ENCODE results near the gene KIAA1755.

Gene KIAA1755

GRCh38 chr20:38180781-38181180, 79.8 kb downstream of the KIAA1755 start:
- Histone ChIP-seq H3K36me3 (ENCODE audit: control insufficient read depth, insufficient read depth, low read length) (no peaks in the 10 kb centered on the region), H3K27me3 (ENCODE audit: control insufficient read depth, insufficient read depth, low read length) (no peaks in the 10 kb centered on the region), H3K4me3 (ENCODE audit: low read depth, low read length) (no peak overlapping the region), H3K9ac (no peak overlapping the region), H3K4me2 (ENCODE audit: low read length) (no peak overlapping the region), H3K9me3 (ENCODE audit: control insufficient read depth, low read length) (no peaks in the 10 kb centered on the region), H3K79me2 (no peaks in the 10 kb centered on the region), H2AFZ (no peak overlapping the region), H3K27ac (no peak overlapping the region), H3K4me1 (no peaks in the 10 kb centered on the region)
- no peak for TF ChIP-seq CTCF (IDR thresholded peaks at IDR 0.05)

- Histone ChIP-seq H3K27ac (no peak overlapping the region), H3K79me2 (no peaks in the 10 kb centered on the region), H3K27me3 (ENCODE audit: control insufficient read depth, insufficient read depth, low read length) (no peaks in the 10 kb centered on the region), H2AFZ (no peak overlapping the region), H3K9ac (no peak overlapping the region), H3K9me3 (ENCODE audit: control insufficient read depth, low read length) (no peaks in the 10 kb centered on the region), H3K4me2 (ENCODE audit: low read length) (no peak overlapping the region), H3K4me3 (ENCODE audit: low read depth, low read length) (no peak overlapping the region), H3K36me3 (ENCODE audit: control insufficient read depth, insufficient read depth, low read length) (no peaks in the 10 kb centered on the region), H3K4me1 (no peaks in the 10 kb centered on the region)
- no peak for TF ChIP-seq CTCF (IDR thresholded peaks at IDR 0.05)
These were observed 80.7 kb downstream of the KIAA1755 start for GRCh38 chr20:38179846-38180245.

- H3K36me3 ChIP-seq (ENCODE audit: control insufficient read depth, insufficient read depth, low read length) = no peaks in the 10 kb centered on the region
- H3K4me1 ChIP-seq = no peaks in the 10 kb centered on the region
- TF ChIP-seq CTCF (IDR thresholded peaks at IDR 0.05) = no peak
- no peak overlapping the region for H3K27ac ChIP-seq
- H3K4me2 ChIP-seq (ENCODE audit: low read length) = no peak overlapping the region
- H3K9ac ChIP-seq = no peak overlapping the region
- no peaks in the 10 kb centered on the region for H3K27me3 ChIP-seq (ENCODE audit: control insufficient read depth, insufficient read depth, low read length)
- no peak overlapping the region for H2AFZ ChIP-seq
- H3K9me3 ChIP-seq (ENCODE audit: control insufficient read depth, low read length) = no peaks in the 10 kb centered on the region
- H3K79me2 ChIP-seq = no peaks in the 10 kb centered on the region
- H3K4me3 ChIP-seq (ENCODE audit: low read depth, low read length) = no peak overlapping the region
These were observed 82.0 kb downstream of the KIAA1755 start for GRCh38 chr20:38178581-38178980.

GRCh38 chr20:38178065-38178491, 82.5 kb downstream of the KIAA1755 start:
- H3K9ac ChIP-seq = no peak overlapping the region
- H3K4me3 ChIP-seq (ENCODE audit: low read depth, low read length) = no peak overlapping the region
- no peak overlapping the region for H2AFZ ChIP-seq
- no peaks in the 10 kb centered on the region for H3K9me3 ChIP-seq (ENCODE audit: control insufficient read depth, low read length)
- TF ChIP-seq CTCF (IDR thresholded peaks at IDR 0.05) = no peak
- H3K4me2 ChIP-seq (ENCODE audit: low read length) = no peak overlapping the region
- no peaks in the 10 kb centered on the region for H3K36me3 ChIP-seq (ENCODE audit: control insufficient read depth, insufficient read depth, low read length)
- no peaks in the 10 kb centered on the region for H3K27me3 ChIP-seq (ENCODE audit: control insufficient read depth, insufficient read depth, low read length)
- no peaks in the 10 kb centered on the region for H3K79me2 ChIP-seq
- no peak overlapping the region for H3K27ac ChIP-seq
- no peaks in the 10 kb centered on the region for H3K4me1 ChIP-seq

GRCh38 chr20:38177201-38177600, 83.3 kb downstream of the KIAA1755 start:
- no peaks in the 10 kb centered on the region for H3K27me3 ChIP-seq (ENCODE audit: control insufficient read depth, insufficient read depth, low read length)
- H3K4me3 ChIP-seq (ENCODE audit: low read depth, low read length) = no peak overlapping the region
- H3K27ac ChIP-seq = no peak overlapping the region
- H3K9ac ChIP-seq = no peak overlapping the region
- H3K4me1 ChIP-seq = no peaks in the 10 kb centered on the region
- no peak for TF ChIP-seq CTCF (IDR thresholded peaks at IDR 0.05)
- H3K9me3 ChIP-seq (ENCODE audit: control insufficient read depth, low read length) = no peaks in the 10 kb centered on the region
- no peaks in the 10 kb centered on the region for H3K79me2 ChIP-seq
- H3K36me3 ChIP-seq (ENCODE audit: control insufficient read depth, insufficient read depth, low read length) = no peaks in the 10 kb centered on the region
- no peak overlapping the region for H2AFZ ChIP-seq
- H3K4me2 ChIP-seq (ENCODE audit: low read length) = no peak overlapping the region
